HG03378 (cell line): ENCODE results near the gene RNU6-8.
A peak's percentile ranks its signal among the peaks of the same experiment; 100 is the strongest.

ENCODE experiments used
- ATAC-seq: cut with Tn5 transposase; IDR thresholded peaks from one replicate; pipeline ENCODE4 v1.9.1; 2021; ENCODE audit warnings: mild to moderate bottlenecking, moderate library complexity; ENCODE audit not compliant: unreplicated experiment

Gene RNU6-8

GRCh38 chr14:32202998-32203882 lies at the start of gene RNU6-8:
TSS of gene RNU6-8 (minus strand) at chr14:32203269.
- peak; percentile 61 for ATAC-seq

GRCh38 chr14:32252030-32252670 lies 49.1 kb upstream of the RNU6-8 start:
- peak; percentile 83 for ATAC-seq

- ATAC-seq, result no peak
Measured at GRCh38 chr14:32251530-32251929, 48.5 kb upstream of the RNU6-8 start.

- ATAC-seq, result no peak
Measured at GRCh38 chr14:32250681-32251080, 47.6 kb upstream of the RNU6-8 start.

- no peak for ATAC-seq
Measured at GRCh38 chr14:32249780-32250179, 46.7 kb upstream of the RNU6-8 start.

- no peak for ATAC-seq
Measured at GRCh38 chr14:32249371-32249770, 46.3 kb upstream of the RNU6-8 start.

- no peak for ATAC-seq
Measured at GRCh38 chr14:32246751-32247150, 43.7 kb upstream of the RNU6-8 start.

GRCh38 chr14:32244404-32244803 lies 41.3 kb upstream of the RNU6-8 start:
- no peak for ATAC-seq

- no peak for ATAC-seq
Measured at GRCh38 chr14:32233260-32233659, 30.2 kb upstream of the RNU6-8 start.

GRCh38 chr14:32232481-32232880 lies 29.4 kb upstream of the RNU6-8 start:
- no peak for ATAC-seq

GRCh38 chr14:32230695-32231280 lies 27.7 kb upstream of the RNU6-8 start:
- no peak for ATAC-seq

GRCh38 chr14:32230181-32230580 lies 27.1 kb upstream of the RNU6-8 start:
- ATAC-seq, result no peak

- ATAC-seq, result no peak
Measured at GRCh38 chr14:32226056-32226455, 23.0 kb upstream of the RNU6-8 start.

GRCh38 chr14:32225378-32225920 lies 22.4 kb upstream of the RNU6-8 start:
- no peak for ATAC-seq

GRCh38 chr14:32224737-32225377 lies 21.8 kb upstream of the RNU6-8 start:
- no peak for ATAC-seq

- no peak for ATAC-seq
Measured at GRCh38 chr14:32217301-32217700, 14.2 kb upstream of the RNU6-8 start.

- ATAC-seq, result no peak
Measured at GRCh38 chr14:32212833-32213232, 9.8 kb upstream of the RNU6-8 start.

- no peak for ATAC-seq
Measured at GRCh38 chr14:32211068-32211404, 8.0 kb upstream of the RNU6-8 start.

- ATAC-seq, result no peak
Measured at GRCh38 chr14:32209471-32209870, 6.4 kb upstream of the RNU6-8 start.

- no peak for ATAC-seq
Measured at GRCh38 chr14:32208490-32208889, 5.4 kb upstream of the RNU6-8 start.

- no peak for ATAC-seq
Measured at GRCh38 chr14:32206552-32206951, 3.5 kb upstream of the RNU6-8 start.
